ENCODE data around the gene PRKAR2B.

The PRKAR2B gene

DNA sequence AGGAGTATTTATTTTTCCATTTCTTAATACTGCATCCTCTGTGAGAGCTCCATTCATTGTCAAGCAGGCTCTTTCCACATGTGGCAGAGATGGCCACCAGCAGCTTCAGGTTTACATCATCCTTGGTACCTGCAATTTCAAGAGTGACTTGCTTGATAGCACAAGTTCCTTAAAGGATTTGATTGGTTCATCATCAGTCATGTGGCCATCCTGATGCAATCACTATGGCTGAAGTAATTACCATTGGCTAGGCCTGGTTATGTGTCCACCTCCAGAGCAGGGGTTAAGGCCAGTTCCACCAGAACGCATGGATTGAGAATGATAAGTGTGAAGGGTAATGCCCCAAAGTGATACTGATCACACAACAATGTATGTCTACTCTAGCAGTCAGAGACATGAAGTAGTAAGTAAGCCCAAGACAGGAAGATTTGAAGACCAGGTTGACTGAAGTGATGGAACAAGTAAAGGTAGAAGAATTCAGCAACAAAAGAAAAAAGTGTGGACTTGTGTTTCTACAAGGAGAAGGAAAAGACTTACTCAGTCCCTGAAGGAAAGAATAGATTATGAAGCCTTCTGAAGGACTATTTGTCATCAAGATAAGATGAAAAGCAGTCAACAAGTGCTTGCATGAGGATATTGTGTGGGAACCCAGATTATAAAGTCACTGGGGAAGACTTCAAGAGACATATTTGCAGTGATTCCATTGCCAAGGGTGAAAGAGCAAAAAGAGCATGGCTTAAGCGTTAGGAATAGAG is 26.4 kb upstream of the PRKAR2B start:
- TF ChIP-seq, protein P1, sequence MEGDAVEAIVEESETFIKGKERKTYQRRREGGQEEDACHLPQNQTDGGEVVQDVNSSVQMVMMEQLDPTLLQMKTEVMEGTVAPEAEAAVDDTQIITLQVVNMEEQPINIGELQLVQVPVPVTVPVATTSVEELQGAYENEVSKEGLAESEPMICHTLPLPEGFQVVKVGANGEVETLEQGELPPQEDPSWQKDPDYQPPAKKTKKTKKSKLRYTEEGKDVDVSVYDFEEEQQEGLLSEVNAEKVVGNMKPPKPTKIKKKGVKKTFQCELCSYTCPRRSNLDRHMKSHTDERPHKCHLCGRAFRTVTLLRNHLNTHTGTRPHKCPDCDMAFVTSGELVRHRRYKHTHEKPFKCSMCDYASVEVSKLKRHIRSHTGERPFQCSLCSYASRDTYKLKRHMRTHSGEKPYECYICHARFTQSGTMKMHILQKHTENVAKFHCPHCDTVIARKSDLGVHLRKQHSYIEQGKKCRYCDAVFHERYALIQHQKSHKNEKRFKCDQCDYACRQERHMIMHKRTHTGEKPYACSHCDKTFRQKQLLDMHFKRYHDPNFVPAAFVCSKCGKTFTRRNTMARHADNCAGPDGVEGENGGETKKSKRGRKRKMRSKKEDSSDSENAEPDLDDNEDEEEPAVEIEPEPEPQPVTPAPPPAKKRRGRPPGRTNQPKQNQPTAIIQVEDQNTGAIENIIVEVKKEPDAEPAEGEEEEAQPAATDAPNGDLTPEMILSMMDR (IDR thresholded peaks at IDR 0.05), result no peak

GRCh38 chr7:107020400-107020799 is 24.1 kb upstream of the PRKAR2B start:
- DNase-seq (ENCODE audit: low spot score), result no peak
- no peak overlapping the region for H3K27ac ChIP-seq
- H3K4me3 ChIP-seq, result no peak overlapping the region
- TF ChIP-seq, protein P1 (IDR thresholded peaks at IDR 0.05), result no peak

More for the DNA sequence above, 26.4 kb upstream of the PRKAR2B start:
- Histone ChIP-seq H3K27ac (no peak overlapping the region), H3K4me3 (no peak overlapping the region)
- DNase-seq (ENCODE audit: low spot score), result no peak

- no peak overlapping the region for H3K4me3 ChIP-seq
- DNase-seq (ENCODE audit: low spot score), result no peak
- TF ChIP-seq, protein P1 (IDR thresholded peaks at IDR 0.05), result no peak
- H3K27ac ChIP-seq, result no peak overlapping the region
Measured at GRCh38 chr7:107021600-107021999, 22.9 kb upstream of the PRKAR2B start.

- no peak overlapping the region for H3K4me3 ChIP-seq
- H3K27ac ChIP-seq, result no peak overlapping the region
- TF ChIP-seq, protein P1 (IDR thresholded peaks at IDR 0.05), result no peak
- no peak for DNase-seq (ENCODE audit: low spot score)
Measured at GRCh38 chr7:107023522-107024151, 20.9 kb upstream of the PRKAR2B start.

DNA sequence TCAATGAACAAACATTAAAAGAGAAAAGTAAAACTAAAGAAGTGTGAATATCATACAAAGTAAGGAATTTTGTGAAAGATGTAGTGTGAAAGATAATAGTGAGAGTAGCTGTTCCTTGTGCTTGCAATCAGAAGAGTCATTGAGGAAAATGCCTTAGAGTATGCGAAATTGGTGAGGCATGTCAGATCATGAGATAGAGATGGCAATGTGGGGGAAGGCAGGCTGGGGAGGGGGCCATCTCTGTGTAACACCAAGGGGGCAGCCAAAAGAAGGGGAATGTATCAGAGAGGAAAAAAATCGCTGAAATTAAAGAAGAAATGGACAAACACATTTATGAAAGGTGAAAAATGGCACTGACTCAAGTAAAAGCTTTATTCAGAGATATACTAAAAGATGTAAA is 19.6 kb upstream of the PRKAR2B start:
- Histone ChIP-seq H3K27ac (no peak overlapping the region), H3K4me3 (no peak overlapping the region)
- TF ChIP-seq, protein P1 (IDR thresholded peaks at IDR 0.05), result no peak
- no peak for DNase-seq (ENCODE audit: low spot score)

DNA sequence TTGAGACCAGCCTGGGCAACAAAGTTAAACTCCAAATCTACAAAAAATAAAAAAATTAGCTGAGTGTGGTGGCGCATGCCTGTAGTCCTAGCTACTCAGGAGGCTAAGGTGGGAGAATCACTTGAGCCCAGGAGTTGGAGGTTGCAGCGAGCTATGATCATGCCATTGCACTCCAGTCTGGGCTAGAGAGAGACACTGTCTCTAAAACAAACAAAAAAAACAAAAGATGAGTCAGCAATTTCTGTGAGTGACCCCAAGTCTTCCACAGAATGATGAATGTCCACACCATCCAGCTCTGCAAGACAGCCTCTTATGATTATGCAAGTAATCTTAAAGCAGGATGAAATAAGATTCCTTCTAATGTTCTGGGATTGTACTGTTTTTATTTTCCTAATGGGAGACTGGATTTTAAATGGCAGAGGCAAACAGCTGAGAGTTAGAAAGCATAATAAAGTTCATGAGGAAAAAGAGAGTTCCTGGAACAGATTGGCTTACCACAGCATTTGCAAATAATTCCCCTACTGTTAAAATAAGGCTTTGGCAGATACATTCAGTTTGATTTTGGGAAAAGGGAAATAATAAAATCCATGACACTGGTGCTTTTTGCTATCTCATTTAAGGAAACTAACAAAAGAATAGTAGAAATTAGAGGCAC is 18.9 kb upstream of the PRKAR2B start:
- H3K27ac ChIP-seq, result no peak overlapping the region
- no peak for DNase-seq (ENCODE audit: low spot score)
- TF ChIP-seq, protein P1 (IDR thresholded peaks at IDR 0.05), result no peak
- no peak overlapping the region for H3K4me3 ChIP-seq

All from coronary artery (tissue), 2 donors.